ENCODE data around the gene IQCF6.

DNA sequence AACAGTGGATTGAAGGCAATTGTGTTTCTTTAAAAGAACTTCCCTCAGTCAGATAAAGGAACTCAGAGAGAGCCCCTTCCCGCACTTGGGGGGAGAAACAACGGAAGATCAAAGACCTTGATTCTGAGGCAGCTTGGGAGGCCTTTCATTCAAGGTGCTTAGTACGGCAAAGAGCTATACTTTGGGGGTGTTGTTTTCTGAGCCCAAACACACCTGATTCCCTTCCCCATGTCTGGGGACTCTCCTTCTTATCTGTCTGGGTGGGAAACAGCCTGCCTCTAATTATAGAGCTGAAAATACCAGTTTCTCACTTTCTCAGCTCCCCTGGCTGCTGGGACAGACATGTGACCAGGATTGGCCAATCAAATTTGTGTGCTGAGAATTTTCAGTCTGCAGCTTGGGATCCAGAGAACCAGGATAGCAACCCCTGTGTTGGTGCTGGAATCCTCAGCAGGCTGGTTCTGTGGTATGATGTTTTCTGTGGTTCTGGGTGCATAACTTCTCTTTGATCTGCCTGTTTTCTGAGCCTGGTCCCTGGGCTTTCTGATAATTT lies 19.4 kb upstream of the IQCF6 start:
- TF ChIP-seq, protein P1, sequence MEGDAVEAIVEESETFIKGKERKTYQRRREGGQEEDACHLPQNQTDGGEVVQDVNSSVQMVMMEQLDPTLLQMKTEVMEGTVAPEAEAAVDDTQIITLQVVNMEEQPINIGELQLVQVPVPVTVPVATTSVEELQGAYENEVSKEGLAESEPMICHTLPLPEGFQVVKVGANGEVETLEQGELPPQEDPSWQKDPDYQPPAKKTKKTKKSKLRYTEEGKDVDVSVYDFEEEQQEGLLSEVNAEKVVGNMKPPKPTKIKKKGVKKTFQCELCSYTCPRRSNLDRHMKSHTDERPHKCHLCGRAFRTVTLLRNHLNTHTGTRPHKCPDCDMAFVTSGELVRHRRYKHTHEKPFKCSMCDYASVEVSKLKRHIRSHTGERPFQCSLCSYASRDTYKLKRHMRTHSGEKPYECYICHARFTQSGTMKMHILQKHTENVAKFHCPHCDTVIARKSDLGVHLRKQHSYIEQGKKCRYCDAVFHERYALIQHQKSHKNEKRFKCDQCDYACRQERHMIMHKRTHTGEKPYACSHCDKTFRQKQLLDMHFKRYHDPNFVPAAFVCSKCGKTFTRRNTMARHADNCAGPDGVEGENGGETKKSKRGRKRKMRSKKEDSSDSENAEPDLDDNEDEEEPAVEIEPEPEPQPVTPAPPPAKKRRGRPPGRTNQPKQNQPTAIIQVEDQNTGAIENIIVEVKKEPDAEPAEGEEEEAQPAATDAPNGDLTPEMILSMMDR (IDR thresholded peaks at IDR 0.05 in 4 of 5, conservative IDR thresholded peaks at IDR 0.05 in 1 of 5): no peak
- TF ChIP-seq POLR2A (IDR thresholded peaks at IDR 0.05): no peak

Measured in gastrocnemius medialis (tissue), 4 donors.